Kidney tubule cell (primary cell): ENCODE measurements around the gene BIVM.
A peak's percentile ranks its signal among the peaks of the same experiment; 100 is the strongest.

Source experiments
- DNase-seq: peaks from one replicate; pipeline ENCODE4 v3.0.0-alpha.2; 2018; ENCODE audit warnings: low spot score

The BIVM gene

GRCh38 chr13:102788683-102789082 lies 10.2 kb upstream of the BIVM start:
- no peak for DNase-seq

- no peak for DNase-seq
Observed at GRCh38 chr13:102792396-102792795, 6.5 kb upstream of the BIVM start.

GRCh38 chr13:102793611-102794355 lies 5.1 kb upstream of the BIVM start:
- DNase-seq = no peak

DNA sequence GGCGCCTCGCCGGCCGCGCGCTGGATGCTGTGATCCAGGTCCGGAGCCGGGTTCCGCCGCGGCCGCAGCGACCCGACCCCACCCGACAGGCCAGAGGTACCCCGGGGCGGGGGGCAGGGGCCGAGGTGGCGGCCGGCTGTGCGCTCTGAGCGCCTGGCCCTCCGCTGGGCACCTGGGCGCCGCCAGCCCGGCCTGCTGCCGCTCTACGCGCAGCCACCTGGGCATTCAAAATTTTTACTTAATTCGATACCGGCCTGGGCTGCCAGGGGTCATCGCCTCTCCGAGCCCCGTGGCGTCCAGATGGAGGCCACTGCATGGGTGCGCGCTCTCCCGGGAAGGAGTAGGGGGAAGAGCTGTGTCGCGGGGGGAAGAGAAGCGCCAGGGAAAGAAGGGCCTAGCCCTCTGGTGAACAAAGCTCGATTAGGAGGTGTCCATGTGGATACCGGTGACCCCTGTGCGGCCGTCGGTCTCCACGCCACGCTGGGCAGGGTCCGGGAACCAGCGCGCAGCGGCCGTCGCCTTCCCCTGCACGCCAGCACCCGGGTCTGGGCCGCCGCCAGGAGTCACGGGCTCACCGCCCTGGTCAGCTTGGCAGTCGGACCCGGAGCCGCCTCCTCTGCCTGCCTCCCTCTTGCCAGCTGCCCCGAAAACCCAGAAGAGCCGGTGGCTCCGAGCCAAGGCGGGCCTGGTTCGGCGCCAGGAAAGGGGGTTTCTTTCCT lies 666 bp downstream of the BIVM start:
- DNase-seq = peak; percentile 42

DNA sequence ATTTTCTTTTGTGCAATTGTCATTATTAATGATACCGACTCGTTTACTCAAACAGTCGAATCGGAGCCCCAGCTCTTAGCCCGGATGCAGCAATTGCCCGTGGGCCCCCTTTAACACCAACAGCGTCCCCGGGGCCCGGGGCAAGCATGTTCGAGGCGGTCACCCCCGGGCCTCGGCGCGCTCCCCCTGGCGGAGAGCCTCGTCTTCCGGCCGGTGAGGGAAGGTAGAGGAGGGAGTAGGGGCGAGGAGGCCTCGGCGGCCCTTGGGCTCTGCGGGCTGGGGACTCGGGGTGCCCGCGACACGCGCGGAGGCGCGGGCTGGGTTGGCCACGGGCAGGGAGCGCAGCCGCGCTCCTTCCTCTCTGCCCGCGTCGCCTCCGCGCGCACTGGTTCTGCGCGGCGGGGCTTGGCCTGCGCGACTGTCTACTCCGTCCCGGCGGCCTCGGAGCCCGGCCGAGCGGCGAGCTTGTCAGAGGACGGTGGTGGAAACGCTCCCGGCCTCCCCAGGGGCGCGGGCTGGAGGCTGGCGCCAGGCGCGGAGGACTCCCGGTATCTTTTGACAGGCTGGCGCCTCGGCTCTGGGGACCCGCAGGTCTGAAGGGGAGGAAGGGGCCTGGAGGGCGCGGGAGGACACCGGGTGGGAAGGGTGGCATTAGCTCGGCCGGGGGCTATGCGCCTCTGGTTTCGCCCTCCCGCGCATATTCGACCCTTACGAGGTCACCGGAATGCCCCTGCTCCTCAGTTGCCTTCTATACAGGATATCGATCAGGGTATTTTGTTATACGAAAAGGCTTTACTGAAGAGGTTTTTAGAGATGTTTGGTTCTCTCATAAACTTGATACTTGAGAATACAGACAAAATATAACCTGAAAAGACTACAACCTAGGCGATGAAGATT lies 1.5 kb downstream of the BIVM start:
- peak; percentile 85 for DNase-seq

DNA sequence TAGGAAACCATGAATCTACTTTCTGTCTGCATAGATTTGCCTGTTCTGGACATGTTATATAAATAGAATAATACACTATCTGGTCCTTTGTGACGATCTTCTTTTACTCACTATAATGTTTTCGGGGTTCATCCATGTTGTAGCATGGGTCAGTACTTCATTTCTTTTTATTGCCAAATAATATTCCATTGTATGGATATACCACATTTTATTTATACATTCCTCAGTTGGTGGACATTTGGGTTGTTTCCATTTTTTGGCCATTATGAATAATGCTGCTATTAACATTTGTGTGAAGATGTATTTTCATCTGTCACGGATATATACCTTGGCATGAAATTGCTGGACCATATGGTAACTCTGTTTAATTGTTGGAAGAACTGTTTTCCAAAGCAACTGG lies 6.8 kb downstream of the BIVM start:
- DNase-seq = no peak

GRCh38 chr13:102807699-102808098 lies 8.8 kb downstream of the BIVM start:
- no peak for DNase-seq

GRCh38 chr13:102812611-102813287 lies 13.8 kb downstream of the BIVM start:
- DNase-seq = peak; percentile 69

DNA sequence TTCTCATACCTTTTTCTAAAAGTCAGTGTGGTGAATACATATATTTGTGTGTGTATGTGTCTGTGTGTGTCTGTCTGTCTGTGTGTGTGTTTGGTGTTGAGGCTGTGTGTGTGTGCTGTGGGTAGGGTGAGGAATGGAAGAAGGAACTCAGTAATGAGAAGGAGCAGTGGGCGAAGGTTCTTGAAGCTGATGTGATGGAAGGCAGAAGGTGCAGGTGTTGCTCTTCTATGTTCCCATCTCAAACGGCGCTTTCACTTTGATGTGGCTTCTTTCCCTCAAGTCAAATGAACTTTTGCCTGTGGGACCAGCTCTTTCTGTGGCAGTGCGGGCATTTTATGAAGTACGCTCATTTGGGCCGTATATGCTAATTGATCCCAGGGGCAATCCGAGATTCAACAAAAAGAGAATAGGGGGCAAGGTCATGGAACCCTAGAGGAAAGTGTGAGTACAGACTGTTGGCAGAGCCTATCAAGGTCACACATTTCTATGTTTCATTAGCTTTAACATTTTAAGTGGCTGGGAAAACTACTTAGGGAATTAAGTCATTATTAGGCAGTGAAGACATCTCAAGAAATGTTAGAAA lies 15.2 kb downstream of the BIVM start:
- peak; percentile 10 for DNase-seq

- DNase-seq = no peak
Observed at GRCh38 chr13:102814793-102815192, 15.9 kb downstream of the BIVM start.

GRCh38 chr13:102815788-102816187 lies 16.9 kb downstream of the BIVM start:
- no peak for DNase-seq

- peak; percentile 80 for DNase-seq
Observed at GRCh38 chr13:102816708-102817107, 17.8 kb downstream of the BIVM start.

GRCh38 chr13:102817241-102817640 lies 18.3 kb downstream of the BIVM start:
- peak; percentile 56 for DNase-seq

DNA sequence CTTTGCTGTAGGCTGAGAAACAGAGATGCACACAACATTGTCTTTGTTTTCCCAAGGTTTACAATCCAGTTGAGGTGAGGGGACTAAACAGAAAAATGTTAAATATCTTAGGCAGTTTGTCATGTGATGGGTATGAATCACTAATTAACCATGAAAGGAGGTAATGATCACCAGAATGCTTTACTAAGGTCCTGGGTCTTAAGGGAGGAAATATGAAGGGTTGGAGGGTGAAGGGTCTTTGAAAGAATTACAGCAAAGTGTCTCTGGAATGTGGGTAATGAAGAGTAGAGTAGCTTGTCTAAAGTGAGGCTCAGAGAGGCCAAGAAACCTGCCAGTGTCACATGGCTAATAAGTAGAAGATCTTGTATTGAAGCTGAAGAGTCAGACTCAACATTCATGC lies 19.0 kb downstream of the BIVM start:
- peak; percentile 95 for DNase-seq

DNA sequence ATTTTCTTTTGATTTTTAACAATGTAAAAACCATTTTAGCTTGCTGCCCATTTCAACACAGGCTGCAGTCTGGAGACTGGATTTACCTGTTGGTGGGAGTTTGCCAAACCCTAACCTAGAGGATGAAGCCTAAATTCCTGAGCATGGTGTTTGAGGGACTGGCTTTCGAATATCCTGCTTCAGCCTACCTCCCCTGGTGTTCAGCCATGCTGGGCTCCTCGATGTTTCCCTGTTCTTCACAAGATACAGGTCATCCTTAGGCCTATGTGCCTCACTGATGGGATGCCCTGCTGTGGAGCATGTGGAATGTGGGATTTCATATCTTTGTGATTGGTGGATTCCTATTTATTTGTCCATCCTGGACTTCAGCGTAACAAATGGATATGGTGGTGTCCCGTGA lies 26.5 kb downstream of the BIVM start:
- no peak for DNase-seq

GRCh38 chr13:102825921-102826706 lies 27.2 kb downstream of the BIVM start:
- peak; percentile 93 for DNase-seq

DNA sequence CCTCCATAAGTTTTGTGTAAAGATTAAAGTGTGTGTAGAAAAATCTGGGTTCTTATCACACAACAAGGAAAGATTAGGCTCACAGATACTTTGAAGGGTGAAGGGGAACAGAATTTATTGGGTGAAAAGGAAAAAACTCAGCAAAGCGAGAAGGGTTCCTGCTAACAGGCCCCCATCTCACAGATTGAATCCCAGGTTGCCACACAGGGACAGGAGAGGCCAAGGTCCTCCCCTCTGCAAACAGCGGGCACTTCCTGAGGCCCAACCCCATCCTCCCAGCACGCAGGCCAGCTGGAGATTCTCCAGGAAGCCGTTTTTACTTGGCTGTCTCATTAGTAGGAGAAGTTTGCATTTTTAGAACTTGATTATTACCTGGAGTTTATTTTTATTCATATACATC lies 31.7 kb downstream of the BIVM start:
- peak; percentile 18 for DNase-seq

- no peak for DNase-seq
Observed at GRCh38 chr13:102836471-102836870, 37.6 kb downstream of the BIVM start.

DNA sequence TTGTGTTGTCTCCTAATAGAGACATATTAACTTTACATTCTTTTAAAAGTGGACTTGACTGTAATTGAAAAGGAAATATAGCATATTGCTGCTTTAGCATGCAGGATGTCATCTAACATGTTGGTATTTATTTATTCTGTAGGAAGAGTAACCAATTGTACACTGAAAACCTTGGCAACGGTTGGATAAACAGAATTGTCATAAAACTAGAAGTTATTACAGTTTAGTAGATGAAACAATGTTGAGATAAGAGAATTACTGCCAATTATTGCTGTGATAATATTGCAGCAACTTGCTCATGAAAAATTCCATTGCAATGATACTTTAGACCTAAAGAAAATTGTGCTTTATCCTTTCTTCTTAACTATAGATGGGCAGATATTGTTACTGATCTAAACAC lies 39.4 kb downstream of the BIVM start:
- no peak for DNase-seq

DNA sequence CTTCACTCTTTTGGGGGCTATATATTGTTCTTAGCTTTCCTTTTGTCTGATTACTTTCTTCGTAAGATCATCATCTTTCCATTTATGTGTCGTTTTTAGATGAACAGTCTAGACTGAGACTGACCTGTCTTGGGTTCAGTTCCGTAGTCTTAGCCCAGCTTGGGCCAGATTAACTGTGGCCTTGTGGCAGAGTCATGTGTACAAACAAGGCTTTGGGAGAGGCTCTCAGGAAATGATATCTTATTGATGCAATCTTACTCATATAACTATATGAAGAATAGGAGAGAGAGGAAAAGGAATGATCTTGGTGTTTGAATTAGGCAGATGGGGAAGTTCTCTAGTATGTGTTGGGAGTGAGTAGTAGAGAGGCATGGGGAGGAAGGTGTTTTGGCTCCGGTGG lies 40.1 kb downstream of the BIVM start:
- DNase-seq = no peak

DNA sequence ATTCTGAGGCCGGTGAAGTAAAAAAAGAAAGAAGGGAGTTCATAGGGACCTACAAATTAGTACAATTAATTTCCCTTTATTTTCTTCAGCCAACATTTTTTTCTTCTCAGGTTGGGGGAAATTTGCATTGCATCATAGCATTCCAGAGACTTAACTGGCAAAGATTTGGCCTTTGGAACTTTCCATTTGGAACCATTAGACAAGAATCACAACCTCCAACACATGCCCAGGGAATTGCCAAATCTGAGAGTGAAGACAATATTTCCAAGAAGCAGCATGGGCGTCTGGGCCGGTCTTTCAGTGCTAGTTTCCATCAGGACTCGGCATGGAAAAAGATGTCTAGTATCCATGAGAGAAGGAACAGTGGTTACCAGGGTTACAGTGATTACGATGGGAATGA lies 40.5 kb downstream of the BIVM start:
- peak; percentile 2 for DNase-seq
